Central memory CD4-positive, alpha-beta T cell (primary cell): ENCODE data around the gene SEC16A.
A peak's percentile ranks its signal among the peaks of the same experiment; 100 is the strongest.

ENCODE experiments used
- DNase-seq: peaks from one replicate; pipeline ENCODE4 v3.0.0; 2022

Gene SEC16A

DNA sequence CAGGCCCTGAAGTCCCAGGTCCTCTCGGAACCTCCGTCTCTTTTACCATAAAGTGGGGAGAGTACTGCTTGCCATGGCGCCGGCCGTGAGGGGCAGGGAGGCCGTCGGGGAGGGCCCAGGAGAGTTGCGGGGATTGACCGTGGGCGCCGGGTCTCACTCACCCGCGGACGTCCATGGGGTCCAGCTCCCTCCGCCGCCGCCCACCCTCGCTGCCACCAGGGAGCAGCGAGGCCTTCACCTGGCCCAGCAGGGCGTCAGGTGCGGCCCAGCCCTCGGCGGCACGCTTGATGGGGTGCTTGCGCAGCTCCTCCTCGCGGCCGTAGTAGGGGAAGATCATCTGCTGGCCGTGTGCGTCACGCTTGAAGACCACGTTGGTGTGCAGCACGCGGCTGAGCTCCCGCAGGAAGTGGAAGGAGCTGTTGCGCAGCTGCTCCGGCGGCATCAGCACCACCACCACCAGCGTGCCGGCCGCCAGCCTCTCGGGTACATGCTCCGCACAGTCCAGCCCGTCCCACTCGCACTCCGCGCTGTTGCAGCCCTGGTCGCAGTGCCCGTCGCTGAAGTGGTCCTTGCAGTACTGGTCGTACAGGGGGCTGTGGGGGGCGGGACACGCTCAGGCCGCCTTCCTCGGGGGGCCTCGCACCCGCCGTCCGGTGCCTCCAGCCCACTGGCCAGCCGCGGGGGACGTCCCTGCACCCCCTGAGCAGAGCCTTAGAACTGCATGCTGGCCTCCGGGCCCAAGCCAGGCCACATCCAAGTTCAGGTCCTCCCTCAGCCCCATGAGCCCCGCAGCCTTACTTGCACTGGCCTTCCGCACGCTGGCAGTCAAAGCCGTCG is 21.9 kb upstream of the SEC16A start:
- DNase-seq = no peak

DNA sequence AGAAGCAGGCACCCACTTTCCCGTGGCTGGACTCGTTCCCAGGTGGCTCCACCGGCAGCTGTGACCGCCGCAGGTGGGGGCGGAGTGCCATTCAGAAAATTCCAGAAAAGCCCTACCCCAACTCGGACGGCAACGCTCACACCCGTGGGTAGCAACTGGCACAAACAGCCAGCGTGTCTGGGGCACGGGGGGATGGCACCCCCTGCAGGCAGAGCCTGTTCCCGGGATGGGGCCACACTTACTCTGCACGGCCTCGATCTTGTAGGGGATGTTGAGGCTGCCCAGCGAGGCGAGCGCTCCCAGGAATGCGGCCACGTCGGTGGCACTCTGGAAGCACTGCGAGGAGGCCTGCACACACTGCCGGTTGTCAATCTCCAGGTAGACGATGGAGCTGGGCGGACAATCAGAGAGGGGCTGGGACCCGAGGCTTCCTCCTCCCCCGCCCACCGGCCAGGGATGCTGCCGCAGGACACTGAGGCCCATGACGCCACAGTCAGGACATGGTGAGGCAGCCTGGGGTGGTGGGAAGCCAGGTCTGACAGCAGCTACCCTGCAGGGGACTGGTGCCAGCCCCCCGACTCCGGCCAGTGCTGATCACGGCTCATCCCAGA is 20.2 kb upstream of the SEC16A start:
- DNase-seq = no peak

DNA sequence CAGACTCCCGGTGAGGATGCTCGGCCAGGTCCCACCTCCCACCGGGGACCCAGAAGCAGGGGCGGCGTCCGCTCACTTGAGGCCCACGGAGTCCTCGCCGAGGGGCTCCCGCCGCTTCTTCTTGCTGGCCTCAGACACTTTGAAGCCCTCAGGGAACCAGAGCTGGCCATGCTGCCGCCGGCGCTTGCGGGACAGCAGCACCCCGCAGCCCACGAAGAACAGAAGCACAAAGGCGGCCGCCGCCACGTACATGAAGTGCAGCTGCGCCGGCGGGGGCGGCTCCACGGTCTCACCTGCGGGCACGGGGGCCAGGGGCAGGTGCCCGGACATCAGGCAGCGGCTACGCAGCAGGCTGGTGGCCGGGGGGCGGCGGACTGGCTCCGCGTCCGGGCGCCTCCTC is 19.4 kb upstream of the SEC16A start:
- no peak for DNase-seq

DNA sequence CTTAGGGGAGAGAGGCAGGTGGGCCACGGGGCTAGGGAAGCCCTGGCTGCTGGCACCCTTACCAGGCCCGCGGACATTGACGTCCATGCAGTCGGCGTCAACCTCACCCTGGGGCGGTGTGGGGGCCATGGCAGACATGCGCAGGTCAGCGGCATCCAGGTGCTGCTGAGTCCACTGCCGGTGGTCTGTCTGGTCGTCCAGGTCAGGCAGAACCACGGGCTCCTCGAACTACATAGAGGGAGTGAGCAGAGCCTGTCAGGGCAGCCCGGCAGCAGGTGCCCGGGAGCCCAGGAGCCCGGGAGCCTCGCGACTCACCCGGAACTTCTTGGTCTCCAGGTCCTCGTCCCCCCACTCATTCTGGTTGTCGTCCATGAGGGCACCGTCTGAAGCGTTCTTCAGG is 18.8 kb upstream of the SEC16A start:
- DNase-seq = no peak

DNA sequence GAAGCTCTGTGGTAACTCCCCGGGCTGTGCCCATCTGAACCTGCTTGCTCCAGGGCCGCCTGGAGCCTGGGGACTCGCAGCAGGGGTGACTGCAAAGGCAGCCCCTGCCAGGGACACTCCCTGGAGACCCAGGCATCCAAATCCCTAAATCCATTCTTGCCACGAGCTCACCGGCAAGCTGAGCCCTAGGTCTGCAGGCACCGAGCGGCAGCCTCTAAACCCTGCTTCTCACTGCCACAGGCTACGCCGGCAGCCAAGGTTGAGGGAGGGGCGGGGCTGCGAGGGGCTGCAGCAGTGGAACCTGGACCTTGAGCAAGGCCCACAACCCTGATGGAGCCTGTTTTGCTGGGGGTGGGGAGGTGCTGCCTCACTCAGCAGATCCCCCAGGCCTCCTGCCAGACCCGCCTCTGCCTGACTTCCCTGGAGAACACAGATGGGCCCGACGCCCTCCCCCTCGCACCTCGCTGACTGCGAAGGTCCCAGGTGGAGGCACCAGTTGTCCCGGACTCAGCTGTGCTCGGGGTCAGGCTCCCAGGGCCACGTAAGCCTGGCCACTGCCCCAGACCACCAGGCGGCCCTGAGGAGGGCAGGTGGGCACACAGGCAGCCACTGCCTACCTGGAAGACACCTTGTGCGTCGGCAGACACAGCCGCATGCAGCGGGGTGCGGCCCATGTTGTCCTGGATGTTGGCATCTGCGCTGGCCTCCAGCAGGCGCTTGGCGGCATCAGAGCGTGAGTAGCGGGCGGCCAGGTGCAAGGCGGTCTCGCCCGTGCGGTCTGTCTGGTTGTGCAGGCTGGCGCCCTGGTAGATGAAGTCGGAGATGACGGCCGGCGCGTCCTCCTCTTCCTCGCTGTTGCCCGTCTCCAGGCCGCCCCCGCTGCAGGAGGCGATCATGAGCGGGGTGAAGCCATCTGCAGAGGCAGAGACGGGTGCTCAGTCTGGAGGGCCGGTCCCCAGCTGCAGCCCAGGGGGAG is 17.4 kb upstream of the SEC16A start:
- no peak for DNase-seq

GRCh38 chr9:136499071-136499934 is 16.5 kb upstream of the SEC16A start:
- no peak for DNase-seq

- no peak for DNase-seq
Measured at GRCh38 chr9:136497916-136498695, 15.3 kb upstream of the SEC16A start.

DNA sequence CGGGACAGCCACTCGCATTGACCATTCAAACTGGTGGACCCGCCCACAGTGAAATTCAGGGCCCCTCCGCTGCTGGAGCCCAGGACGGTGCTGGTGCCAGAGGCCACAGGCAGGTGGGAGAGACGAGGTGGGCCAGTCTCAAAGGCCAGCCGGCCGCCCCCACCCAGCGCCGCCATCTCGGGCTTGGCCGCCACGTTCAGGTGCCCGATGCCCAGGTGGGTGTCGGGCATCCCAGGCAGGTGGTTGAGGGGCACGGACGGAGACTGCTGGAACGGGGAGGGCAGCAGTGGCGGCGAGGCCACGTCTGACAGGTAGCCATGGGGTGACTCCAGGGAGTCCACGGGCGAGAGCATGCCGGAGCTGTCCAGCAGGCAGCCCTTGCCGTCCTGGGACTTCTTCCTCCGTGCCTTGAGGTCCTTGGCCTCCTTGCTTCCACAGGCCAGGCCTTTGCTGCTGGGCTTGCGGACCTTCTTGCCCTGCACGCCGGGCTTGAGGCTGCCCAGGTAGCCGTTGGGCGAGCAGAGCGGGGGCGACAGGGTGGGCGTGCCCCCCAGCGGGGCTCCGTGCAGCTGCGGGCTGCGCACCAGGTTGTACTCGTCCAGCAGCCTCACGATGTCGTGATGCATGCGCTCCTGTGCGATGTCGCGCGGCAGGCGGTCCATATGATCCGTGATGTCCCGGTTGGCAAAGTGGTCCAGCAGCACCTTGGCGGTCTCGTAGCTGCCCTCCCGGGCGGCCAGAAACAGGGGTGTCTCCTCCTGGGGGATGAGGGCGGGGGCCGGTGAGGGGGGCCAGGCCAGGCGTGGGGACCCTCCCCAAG is 14.2 kb upstream of the SEC16A start:
- no peak for DNase-seq

DNA sequence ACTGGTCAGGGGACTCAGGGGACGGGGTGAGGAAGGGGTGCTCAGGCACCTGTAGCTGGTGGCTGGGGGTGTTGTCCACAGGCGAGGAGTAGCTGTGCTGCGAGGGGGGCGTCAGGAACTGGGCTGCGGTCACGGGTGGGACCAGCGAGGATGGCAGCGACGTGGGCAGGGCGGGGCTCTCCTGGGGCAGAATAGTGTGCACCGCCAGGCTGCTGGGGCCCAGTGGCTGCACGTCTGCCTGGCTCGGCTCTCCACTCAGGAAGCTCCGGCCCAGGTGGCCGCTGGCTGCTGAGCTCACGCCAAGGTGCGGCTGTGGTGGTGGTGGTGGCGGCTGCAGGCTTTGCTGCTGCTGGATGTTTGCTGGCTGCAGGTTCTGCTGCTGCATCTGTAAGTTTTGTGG is 13.3 kb upstream of the SEC16A start:
- no peak for DNase-seq

DNA sequence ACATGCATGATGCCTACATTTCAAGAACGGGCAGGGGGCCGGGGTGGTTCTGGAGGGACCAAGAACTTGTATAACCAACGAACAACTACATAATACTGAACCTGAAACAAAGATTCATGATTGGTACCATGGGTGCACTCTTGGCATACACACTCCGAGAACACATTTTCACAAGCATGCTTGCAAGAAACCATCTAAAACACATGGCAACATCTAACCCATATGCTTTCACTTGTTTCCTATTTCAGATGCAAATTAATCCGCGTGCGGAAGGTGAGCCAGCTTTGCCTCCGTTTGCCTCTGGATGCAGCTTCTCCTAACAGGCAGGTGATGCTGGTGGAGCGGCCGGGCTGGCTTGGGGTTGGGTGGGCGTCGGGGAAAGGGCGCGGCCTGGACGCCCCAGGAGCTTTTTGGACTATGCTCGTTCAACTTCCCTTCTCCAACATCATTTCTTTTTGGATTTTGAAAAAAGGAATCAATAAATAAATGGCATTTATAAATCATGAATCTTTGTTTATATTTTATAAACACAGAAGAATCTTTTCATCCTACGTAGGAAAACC is 12.5 kb upstream of the SEC16A start:
- no peak for DNase-seq

GRCh38 chr9:136494531-136495215 is 11.8 kb upstream of the SEC16A start:
- no peak for DNase-seq

DNA sequence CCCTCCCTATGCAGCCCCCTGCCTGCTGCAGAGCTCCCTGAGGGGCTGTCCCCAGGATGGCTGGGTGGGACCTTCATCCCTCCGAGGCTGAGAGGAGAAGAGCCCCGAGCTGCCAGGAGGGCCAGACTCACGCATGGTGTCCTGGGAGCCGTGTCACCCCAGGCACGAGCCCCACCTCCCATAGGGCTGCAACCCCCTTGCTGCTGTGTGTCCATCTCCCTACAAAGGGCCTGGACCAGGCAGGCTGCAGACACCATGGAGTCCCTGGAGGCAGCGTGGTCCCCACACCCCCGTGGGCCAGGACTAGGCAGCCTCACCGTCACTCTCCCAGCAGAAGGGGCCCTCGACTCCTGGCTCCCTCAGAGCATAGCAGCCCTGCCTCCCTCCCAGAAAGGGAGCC is 11.2 kb upstream of the SEC16A start:
- DNase-seq = no peak

- no peak for DNase-seq
Measured at GRCh38 chr9:136493567-136493971, 10.7 kb upstream of the SEC16A start.

GRCh38 chr9:136492978-136493522 is 10.2 kb upstream of the SEC16A start:
- DNase-seq = no peak

DNA sequence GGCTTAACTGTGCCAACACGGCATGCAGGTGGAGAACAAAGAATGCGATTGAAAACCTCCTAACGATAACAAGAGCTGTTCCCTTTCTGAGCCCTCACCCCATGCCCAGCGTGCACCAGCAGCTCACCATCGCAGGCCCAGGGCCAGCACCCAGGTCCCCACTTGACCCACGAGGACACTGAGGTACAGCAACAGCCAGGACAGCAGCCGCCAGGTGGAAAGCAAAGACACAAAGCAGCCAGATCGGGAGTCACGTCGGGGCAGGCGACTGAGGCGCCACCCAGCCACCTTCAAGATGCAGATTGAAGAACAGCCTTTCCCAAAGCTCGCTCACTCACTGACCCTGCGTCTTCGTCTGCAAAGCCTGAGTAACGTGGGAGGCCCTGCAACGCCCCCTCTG is 6.9 kb upstream of the SEC16A start:
- DNase-seq = no peak

DNA sequence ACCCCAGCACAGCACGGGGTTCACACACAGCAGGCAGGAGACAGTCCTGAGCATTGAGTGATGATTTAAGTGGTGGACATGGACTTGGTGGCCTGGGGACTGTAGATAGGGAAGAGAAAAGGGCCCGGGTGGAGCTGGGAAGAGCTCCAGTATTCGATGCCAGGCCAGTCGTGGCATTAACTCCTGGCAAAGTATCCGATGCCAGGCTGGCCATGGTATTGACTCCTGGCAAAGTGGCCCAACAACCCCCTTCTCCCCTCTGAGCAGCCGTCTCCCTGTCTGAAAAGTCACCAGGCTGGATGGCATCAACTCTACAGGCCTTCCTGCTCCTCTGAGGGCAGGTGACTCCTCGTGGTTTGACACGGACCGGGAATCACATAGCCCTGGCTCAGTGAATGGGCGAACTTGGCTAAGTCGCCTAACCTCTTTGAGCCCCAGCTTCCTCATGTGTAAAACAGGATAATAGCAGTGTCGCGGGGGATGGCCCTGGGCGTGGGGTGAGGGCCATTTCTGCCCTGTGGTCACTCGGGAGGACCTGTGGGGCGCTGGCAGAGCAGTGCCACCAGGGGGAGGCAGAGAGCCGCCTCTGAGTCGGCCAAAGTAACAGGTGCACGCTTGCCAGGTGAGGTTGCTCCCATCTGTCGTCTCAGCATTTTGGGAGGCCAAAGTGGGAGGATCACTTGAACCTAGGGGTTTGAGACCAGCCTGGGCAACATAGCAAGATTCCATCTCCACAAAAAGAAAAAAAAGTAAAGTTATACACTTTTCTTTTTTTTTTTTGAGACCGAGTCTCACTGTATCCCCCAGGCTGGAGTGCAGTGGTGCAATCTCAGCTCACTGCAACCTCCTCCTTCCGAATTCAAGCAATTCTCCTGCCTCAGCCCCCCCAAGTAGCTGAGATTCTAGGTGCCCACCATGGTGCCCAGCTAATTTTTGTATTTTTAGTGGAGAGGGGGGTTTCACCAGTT is 5.7 kb upstream of the SEC16A start:
- DNase-seq = peak; percentile 63

DNA sequence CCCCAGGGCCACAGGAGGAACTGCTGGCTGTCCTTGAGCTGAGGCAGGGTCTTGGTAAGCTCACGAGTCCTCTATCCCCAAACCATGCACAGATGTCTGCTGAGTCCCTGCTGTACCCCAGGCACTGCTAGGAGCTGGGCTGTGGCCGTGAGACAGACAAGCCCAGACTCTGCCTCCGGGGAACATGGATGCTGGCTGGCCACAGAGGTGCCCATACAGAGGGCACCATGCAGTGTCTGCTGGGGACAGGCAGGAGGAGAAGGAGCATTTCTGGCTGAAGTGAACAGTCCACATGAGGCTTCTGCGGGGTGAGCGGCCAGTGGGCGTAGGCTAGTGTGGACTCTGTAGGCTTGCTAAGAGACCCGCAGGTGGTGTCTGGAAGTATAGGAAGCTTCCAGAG is 4.8 kb upstream of the SEC16A start:
- no peak for DNase-seq
